Left renal cortex interstitium (tissue), 4 donors: ENCODE results near the gene NPPC. TPM values are rescaled to one million over a fixed set of nuclear protein-coding genes. Genes with fewer than 3 reads are reported as not detected.
"Not testable (repeated sequence)": the region's sequence is repeated elsewhere in the genome, so short reads cannot be mapped to it uniquely, and the experiment has no call there.

Experiments
- DNase-seq, 4 donors: peaks; one replicate each; pipeline ENCODE4 v3.0.0-alpha.2; 2013; ENCODE audit warnings: low read depth in 4 of 4, low spot score in 2 of 4, missing footprints in 1 of 4
- polyA plus RNA-seq, 4 donors: library from polyadenylated mRNA; unstranded; fragments of 120-200 nt; gene quantifications; one replicate each; pipeline ENCODE4 v1.2.1, GENCODE V29; 2013; ENCODE audit not compliant: insufficient read length in 4 of 4

The NPPC gene, protein sequence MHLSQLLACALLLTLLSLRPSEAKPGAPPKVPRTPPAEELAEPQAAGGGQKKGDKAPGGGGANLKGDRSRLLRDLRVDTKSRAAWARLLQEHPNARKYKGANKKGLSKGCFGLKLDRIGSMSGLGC
- under 1 TPM; 0.34 to 0.79 (median 0.63) TPM for polyA plus RNA-seq

DNA sequence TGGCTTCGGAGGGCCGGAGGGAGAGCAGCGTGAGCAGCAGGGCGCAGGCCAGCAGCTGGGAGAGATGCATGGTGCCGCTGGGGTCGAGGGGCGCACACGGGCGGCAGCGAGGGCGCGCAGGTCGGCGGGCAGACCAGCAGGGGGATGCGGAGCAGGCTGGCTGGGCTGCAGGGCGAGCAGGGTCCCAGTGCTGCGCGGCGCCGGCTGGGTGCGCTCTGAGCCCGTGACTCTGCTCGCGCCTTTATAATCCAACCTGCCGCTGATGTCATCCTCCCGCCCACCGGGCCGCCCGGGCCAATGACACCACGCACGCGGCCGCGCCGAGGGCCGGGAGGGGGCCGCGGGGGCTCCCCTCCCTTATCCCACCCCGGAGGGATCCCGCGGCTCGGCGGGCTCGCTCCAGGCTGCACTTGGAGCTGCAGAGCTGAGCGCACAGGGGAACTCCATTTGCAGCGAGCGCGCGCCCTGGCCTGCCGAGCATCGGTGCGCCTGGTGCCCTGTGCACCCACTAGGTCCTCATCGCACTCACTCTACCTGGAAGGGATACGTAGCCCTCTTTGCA, at the start of gene NPPC:
TSS of gene NPPC (minus strand) at position 217 of the 562 bp plus-strand sequence. CDS start at position 70, 147 bp downstream.
- peak in 3 of 4 donors; percentile 55 to 65 (median 56) for DNase-seq

DNA sequence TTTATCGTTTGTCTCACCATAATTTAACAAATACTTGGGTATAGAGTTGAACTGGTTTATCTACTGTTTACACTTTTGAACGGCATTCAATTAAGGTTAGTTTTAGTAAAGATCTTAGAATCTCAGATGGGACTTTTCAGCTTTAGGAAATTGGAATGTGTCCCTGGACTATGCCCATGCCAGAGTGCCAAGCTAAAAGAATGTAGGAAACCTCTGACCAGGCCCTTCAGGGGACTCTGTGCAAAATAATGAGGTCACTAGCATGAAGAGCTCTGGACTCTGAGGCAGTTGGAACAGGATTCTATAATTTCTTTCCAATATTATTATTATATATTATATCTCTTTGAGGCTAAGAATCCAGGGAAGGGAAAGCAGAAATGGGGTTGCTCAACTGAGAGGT, 48.8 kb upstream of the NPPC start:
- DNase-seq, result no peak

DNA sequence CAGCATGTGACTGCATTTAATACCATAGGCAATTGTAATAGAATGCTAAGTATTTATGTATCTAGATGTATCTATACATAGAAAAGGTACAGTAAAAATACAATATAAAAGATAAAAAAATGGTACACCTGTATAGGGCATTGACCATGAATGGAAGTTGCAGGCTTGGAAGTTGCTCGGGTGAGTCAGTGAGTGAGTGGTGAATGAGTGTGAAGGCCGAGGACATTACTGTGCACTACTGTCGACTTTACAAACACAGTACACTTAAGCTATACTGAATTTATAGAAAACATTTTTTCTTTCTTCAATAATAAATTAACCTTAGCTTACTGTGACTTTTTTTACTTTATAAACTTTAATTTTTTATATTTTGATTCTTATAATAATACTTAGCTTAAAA, 44.3 kb upstream of the NPPC start:
- no peak for DNase-seq

DNA sequence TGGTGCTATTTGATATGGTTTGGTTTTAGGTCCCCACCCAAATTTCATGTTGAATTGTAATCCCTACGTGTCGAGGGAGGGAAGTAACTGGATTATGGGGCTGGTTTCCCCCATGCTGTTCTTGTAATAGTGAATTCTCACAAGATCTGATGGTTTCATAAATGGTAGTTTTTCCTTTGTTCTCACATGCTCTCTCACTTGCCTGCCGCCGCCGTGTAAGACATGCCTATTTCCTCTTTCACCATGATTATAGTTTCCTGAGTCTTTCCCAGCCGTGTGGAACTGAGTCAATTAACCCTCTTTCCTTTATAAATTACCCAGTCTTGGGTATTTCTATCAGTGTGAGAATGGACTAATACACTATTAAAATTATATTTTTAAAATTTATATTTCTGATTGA, 42.6 kb upstream of the NPPC start:
- no peak for DNase-seq

DNA sequence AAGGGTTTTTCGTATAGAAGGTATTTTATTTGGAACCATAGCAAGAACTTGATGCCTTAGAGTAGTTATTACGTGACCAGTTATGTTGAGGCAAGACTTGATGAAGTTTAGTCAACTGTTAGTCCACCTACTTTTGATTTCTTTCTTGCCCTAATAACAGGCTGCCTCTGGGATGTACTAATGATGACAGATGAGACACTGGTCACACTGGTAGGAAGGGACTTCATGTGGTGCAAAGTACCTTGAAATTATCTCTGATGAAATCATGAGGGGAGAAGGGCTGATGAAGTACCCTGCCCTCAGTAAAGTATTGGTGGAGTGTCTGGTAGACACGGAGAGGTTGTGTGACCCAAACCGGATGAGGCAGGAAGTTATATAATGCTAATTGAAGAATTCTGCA, 40.7 kb upstream of the NPPC start:
- DNase-seq, result no peak

DNA sequence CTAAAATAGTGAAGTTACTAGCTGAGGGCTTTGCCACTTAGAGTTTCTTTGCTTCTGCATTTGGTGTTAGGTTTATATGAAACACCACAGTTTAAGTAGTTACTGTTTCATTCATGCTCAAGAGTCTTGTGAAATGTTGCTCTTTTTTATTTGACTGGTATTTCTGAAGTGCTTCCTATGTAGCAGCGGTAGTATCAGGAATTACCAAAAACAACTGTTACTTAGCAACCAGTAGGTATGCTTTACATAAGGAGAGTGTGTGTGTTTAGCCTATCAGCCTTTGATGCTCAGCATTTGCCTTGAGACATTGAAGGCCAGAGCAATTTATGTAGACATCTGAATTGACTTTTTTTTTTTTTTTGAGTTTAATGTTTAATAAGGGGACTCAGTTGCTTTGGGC, 38.9 kb upstream of the NPPC start:
- DNase-seq, result no peak

DNA sequence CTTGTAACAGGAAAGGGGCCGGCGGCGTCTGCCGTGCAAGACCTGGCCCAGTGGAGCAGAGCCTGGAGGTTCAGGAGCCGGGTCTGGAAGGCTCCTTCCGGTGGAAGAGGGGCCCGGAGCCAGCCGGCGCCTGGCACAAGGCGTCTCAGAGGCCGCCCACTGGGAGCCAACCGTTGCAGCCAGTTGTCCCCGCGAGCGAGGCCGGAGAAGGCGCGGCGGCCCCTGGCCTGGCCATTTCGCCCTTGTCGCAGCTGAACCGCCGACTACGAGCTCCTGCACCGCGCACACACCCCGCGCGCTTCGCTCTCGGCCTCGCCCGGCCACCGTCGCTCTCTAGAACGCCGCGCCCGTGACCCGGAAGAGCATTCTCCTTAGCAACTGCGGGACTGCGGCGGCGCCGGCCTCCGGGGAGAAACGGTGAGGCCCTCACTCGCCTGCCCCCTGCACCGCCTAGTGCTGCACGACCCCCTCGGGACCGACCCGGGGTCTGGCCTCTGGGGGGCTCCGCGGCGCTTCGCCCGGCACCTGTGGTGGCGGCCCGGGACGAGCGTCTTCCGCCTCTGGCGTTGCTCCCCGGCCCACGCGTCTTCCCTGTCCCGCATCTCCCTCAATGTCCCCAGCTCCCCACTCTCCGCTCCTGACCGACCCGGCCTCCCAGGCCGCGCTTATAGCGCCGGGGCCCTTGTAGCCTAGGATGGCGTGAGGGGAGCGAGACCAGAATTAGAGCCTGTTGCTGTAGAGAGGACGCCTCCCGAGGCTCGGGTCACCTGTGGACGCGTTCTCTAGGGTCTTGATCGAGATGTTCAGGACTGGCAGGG, 35.4 kb upstream of the NPPC start, which contains the start of gene DIS3L2:
TSS of gene DIS3L2 (plus strand) at position 365 of the 818 bp plus-strand sequence. CDS start 53,215 bp downstream, outside the sequence.
- DNase-seq, result peak; percentile 57 to 78 (median 70)

DNA sequence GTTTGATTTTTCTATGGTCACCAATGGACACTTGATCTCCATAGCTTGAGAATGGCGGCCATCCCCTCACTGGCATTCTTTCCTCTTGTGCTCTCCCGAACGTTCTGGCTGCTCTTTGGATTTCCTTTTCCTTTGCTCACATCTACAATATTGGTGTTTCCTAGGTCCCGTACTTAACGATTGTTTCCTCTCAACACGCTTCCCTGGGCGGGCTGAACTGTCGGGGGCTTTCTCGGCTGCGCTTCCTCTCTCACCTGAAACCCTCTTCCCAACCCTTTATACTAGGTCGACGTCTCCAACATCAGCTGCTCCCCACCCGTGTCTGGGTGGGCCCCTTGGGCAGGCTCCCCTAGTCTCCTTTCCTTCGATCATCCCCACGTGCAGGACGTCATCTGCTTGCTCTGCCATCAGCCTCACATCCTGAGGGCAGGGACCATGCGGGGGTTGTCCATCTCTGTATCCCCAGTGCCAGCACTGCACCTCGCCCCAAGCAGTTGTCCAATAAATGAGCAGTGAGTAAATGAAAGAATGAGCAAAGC, 34.7 kb upstream of the NPPC start:
- DNase-seq, result no peak

DNA sequence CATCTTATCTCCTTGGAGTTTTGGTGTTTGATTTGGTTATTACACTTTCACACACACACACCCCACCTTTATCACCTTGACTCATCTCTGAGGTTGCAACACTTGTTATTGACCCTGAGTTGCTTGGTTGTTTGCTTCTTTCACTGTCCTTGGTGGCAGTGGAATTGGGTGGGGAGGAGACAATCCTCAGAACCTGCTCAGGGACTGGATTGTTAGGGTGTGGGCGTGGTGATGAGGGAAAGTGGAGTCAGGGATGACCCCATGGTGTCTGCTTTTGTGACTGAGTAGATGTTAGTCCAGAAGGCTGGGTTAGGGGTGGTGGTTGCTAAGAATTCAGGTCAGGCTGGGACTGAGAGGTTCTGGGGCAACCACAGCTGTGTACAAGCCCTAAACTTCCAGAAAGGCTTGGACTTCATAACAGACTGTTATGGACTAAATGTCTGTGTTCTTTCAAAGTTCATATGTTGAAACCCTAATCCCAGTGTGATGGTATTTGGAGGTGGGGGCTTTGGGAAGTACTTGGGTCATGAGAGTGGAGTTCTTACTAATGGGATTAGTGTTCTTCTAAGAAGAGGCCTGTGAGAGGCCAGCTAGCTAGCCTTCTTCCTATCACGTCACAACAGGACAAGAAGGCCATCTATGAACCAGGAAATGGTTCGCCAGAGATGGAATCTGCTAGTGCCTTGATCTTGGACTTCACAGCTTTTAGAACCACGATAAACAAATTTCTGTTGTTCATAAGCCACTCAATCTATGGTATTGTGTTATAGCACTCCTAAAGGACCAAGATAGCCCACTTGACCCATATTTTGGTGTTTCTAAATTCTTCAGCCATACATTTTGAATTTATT, 31.9 kb upstream of the NPPC start:
- no peak for DNase-seq

DNA sequence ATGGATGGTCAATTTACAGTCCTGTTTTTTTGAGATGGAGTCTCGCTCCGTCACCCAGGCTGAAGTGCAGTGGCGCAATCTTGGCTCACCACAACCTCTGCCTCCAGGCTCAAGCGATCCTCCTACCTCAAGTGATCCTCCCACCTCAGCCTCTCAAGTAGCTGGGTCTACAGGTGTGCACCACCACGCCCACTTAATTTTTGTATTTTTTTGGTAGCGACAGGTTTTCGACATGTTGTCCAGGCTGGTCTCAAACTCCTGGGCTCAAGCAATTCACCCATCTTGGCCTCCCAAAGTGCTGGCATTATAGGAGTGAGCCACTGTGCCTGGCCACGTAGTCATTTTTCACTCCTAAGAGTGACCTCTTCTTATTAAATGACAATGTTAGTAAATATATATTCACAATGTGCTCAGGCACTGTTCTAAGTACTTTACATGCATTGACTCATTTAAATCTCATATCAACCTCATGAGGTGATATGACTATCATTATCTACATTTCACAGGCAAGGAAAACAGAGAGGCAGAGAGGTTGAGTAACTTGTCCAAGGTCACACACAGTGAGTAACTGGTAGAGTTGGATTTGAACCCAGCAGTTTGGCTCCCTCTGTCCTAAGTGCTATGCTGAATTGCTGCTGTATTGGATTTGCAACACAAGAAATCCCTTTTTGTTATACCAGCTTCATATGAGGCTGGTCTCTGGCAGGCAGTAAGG, 29.7 kb upstream of the NPPC start:
- no peak for DNase-seq

DNA sequence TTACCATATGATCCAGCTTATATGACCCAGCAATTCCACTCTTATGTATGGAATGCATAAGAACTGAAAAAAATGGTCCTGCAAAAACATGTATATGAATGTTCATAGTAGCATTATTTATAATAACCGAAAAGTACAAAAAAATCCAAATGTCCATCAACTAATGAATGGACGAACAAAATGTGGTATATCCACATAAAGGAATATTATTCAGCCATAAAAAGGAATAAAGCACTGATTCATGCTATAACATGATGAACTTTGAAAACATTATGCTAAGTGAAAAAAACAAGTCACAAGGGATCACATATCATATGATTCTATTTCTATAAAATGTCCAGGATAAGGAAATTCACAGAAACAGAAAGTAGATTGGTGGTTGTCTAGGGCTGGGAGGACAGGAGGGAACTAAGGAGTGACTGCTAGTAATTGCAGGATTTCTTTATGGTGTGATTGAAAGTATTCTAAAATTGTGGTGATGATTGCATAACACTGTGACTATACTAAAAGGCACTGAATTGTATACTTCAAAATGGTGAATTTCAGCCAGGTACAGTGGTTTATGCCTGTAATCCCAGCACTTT, 25.3 kb upstream of the NPPC start:
- DNase-seq, result no peak

DNA sequence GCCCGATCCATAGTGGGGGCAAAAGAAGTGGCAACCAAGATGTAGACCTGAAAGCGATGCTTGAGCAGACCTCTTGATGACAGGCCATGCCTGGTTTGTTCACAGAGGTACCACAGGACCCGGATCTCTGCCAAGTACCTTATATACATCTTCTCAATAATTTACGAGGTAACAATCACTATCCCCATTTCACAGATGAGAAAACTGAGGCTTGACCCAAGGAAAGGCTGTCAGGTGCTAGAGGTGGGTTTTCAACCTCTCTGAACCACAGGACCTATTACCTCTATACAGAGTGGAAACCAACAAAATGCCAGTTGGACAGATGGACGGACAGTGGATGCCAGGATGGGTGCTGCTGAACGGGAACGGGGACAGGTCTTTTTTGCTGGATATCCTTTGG, 21.5 kb upstream of the NPPC start:
- DNase-seq, result no peak

DNA sequence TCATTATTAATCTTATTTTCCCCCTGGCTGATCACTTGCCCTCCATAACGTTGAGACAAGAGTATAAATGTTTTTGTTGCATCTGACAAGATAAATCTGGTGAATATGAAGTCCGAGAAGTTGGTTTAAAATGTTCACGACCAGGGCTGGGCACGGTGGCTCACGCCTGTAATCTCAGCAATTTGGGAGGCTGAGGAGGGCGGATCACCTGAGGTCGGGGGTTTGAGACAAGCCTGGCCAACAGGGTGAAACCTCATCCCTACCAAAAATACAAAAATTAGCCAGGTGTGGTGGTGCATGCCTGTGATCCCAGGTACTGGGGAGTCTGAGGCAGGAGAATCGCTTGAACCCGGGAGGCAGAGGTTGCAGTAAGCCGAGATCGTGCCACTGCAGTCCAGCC, 20.9 kb upstream of the NPPC start:
- not testable (repeated sequence) for DNase-seq

DNA sequence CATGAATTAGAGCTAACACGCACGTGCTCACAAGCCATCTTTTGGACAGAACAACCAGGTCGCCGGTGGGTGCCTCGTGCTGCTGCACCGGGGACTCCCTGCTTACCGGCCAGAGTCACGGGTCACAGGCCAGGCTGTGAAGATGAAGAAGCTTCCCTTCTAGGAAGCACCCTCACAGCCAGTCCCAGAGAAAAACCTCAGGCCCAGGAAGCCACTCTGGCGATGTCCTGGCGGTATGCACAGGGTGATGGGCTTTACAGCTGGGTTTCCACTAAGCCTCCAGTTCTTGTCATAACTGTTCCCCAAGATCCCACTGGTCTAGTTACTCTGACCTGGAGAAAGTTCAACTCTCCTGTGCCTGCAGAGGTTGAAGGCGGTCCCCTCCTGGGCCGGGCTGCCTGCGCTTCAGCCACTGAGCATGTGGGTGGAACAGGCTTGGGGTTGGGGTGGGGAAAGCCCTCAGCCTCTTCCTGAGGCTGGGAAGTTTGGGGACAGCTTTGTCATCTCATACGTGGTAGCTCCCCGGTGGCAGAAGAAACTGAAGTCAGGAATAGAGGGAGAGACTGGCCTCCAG, 20.1 kb upstream of the NPPC start:
- DNase-seq, result no peak

DNA sequence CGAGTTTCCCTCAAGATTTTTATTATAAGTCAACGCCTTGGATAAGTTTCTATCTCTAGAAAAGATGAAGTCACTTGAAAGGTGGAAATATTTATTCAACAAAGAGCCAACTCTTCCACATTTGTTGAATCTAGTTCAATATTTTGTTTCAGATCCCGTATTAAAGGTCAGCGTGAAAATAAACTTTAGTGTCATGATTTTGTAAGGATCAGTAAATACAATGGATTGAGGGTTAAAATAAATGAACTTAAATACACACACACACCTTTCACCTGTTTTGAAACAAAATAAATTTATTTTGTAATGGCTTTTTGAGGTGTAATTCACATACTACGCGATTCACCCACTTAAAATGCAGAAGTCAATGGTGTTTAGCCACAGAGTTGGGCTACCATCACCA, 16.0 kb upstream of the NPPC start:
- no peak for DNase-seq

DNA sequence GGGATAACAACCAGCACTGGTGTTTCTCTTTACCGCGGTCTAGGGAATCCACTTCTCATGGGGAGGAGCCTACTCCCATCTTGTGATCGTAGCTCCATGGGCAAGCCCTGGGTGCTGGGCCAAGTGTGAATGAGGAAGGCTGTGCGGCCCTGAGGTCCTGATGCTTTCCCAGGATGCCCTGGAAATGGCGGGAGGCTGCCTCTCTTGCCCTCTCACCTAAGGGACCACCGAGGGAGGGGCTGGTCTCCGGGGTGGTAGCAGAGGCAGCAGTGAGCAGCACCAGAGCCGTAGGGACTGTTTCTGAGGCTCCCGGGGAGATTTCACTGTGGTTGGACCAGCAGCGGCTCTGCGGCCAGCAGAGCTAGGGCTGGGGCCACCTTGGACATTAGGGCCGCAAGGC, 15.5 kb upstream of the NPPC start:
- DNase-seq, result no peak

DNA sequence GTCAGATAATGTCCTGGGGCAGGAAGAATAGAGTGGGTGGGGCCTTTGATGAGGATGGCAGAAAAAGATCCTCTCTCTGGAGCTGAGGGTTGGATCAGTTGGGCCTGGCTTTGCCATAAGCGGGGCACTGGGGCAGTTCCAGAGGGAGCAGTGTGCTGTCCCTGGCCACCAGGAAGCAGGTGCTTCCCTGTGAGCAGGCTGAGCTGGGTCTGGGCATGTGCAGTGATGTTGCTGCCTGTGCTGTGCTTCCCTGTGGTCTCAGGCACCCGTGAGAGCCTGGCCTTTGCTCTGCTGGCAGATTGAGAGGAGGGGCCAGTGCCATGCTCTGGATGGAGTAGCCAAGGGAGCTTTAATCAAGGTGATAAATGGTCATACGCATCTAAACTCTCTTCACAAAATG, 14.6 kb upstream of the NPPC start:
- no peak for DNase-seq

DNA sequence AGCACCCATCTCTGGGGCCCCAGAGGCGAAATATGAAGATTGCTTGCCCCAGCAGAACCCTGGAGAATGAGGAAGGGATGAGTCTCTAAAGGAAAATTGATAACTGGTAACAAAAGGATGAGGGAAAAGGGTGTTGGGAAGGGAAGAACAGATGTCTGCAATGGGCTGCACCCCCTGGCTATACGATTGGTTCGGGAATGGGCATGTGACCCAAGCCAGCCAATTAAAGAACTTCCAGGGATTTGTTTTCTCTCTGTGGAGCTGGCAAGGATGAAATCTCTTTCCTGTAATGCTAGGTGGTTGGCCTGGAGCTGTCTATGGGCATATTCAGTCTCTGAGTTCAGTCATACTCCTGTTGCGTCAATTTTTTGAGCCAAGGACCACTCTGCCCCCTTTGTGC, 12.8 kb upstream of the NPPC start:
- no peak for DNase-seq

DNA sequence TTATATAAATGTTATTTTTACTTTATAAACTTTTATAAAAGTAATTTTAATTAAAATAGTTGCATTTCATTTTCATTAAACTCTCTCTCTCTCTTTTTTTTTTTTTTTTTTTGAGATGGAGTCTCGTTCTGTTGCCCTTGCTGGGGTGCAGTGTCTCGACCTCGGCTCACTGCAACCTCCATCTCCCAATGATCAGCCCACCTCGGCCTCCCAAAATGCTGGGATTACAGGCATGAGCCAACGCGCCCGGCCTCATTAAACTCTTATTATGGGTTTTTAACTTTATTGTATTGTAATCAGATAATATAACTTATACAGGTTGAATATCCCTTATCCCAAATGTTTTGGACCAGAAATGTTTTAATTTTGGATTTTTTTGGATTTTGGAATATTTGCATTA, 10.9 kb upstream of the NPPC start:
- DNase-seq, result no peak
